ENCODE data around the gene CCDC7.
"Not testable (repeated sequence)": the region's sequence is repeated elsewhere in the genome, so short reads cannot be mapped to it uniquely, and the experiment has no call there.

The CCDC7 gene

DNA sequence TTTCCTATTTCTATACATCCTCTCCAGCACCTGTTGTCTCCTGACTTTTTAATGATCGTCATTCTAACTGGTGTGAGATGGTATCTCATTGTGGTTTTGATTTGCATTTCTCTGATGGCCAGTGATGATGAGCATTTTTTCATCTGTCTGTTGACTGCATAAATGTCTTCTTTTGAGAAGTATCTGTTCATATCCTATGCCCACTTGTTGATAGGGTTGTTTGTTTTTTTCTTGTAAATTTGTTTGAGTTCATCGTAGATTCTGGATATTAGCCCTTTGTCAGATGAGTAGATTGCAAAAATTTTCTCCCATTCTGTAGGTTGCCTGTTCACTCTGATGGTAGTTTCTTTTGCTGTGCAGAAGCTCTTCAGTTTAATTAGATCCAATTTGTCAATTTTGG lies 253.7 kb downstream of the CCDC7 start:
- DNase-seq (ENCODE audit: low read depth), result not testable (repeated sequence)

GRCh38 chr10:32713560-32713959 lies 267.6 kb downstream of the CCDC7 start:
- no peak for DNase-seq (ENCODE audit: low read depth)

- no peak for DNase-seq (ENCODE audit: low read depth)
Measured at GRCh38 chr10:32731527-32731926, 285.6 kb downstream of the CCDC7 start.

DNA sequence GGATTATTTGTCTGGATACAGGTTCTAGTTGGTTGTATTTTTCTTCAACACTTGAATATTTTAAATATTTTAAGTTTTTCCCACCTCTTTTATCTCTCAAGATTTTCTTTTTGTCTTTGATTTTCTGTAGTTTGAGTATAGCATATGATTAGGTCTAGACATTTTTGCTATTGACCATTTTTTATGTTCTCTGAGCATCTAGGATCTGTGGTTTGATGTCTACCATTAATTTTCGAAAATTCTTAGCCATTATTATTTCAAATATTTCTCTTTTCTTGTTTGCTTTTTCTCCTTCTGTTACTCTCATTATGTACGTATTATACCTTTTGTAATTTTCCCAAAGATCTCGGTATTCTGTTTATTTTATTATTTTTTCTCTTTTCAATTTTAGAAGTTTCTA lies 293.0 kb downstream of the CCDC7 start:
- DNase-seq (ENCODE audit: low read depth), result no peak

GRCh38 chr10:32744321-32744720 lies 298.4 kb downstream of the CCDC7 start:
- DNase-seq (ENCODE audit: low read depth), result no peak

DNA sequence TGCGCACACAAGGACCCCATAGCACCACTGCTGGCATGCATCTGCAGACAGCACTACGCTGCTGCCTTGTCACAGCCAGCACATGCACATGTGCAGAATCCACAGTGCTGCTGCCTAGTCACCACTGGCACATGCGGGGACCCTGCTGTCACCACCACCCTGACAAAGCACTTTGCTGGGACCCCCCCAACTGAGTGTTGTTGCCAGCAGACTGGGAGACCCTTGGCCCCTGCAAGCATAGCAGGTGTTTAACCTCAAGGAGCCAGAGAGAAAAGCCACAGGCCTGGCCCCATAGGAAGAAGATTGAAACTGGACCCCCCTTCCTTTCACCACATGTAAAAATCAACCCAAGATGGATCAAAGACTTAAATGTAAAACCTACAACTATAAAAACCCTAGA lies 300.9 kb downstream of the CCDC7 start:
- DNase-seq (ENCODE audit: low read depth), result no peak

- no peak for DNase-seq (ENCODE audit: low read depth)
Measured at GRCh38 chr10:32751582-32751981, 305.6 kb downstream of the CCDC7 start.

DNA sequence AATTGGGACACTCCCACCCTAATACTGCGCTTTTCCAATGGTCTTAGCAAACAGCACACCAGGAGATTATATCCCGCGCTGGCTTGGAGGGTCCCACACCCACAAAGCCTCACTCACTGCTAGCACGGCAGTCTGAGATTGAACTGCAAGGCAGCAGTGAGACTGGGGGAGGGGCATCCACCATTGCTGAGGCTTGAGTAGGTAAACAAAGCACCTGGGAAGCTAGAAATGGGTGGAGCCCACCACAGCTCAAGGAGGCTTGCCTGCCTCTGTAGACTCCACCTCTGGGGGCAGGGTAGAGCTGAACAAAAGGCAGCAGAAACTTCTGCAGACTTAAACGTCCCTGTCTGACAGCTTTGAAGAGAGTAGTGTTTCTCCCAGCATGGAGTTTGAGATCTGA lies 309.0 kb downstream of the CCDC7 start:
- not testable (repeated sequence) for DNase-seq (ENCODE audit: low read depth)

- no peak for DNase-seq (ENCODE audit: low read depth)
Measured at GRCh38 chr10:32771217-32771616, 325.3 kb downstream of the CCDC7 start.

DNA sequence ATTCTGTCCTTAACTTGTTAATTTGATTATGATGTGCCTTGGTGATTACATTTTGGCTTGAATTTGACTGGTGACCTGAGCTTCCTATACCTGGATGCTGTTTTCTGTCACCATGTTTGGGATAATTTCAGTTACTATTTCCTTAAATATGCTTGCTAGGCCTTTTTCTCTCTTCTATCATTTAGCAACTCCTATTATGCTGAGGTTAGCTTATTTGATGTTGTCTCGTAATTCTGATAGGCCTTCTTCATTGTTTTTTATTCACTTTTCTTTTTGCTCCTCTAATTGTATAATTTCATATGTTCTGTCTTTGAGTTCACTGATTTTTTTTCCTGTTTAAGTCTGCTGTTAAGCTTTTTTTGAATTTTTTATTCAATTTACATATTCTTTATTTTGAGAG lies 327.2 kb downstream of the CCDC7 start:
- no peak for DNase-seq (ENCODE audit: low read depth)

GRCh38 chr10:32786968-32787367 lies 341.0 kb downstream of the CCDC7 start:
- DNase-seq (ENCODE audit: low read depth), result no peak

DNA sequence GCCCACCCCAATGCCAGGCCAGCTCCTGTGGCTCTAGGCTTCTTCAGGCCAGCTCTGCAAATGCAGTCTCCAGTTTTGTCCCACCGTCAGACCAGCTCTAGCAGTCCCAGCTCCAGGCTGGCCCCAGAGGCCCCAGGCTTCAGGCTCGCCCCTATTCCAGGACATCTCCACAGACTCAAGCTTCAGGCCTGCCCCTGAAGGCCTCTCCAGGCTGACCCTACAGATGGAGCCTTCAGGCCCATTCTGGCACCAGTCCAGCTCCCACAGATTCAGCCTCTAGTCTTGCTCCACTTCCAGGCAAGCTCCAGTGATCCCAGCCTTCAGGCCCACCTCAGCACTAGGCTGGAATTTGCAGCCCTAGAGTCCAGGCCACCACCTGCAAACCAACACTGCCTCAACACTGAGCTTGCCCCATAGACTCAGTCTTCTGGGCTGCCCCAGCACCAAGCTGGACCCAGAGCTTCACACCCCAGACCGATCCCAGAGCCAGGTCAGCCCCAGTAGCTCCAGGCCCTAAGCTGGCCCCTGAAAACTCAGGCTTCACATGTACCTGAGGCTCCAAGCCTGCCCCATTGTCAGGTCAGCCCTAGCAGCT lies 341.8 kb downstream of the CCDC7 start:
- no peak for DNase-seq (ENCODE audit: low read depth)

- DNase-seq (ENCODE audit: low read depth), result no peak
Measured at GRCh38 chr10:32788359-32788758, 342.4 kb downstream of the CCDC7 start.

DNA sequence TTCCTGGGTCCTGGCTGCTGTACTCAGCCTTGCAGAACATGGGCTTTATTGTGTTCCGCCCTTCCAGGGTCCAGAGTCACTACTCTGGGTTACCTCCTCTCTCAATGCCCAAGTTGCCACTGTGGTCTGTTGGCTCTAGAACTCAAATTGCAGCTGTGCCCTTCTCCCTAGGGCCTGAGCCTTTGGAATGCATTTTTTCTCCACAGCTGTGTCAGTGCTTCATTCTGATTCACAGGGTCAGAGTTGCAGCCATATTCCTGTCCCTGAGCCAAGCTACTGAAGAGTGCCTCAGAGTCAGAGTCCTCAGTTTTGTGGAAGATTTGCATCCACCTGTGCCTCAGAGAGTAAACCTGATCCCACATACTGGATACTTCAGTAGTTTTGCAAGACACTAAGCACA lies 344.5 kb downstream of the CCDC7 start:
- DNase-seq (ENCODE audit: low read depth), result no peak

GRCh38 chr10:32793033-32793432 lies 347.1 kb downstream of the CCDC7 start:
- no peak for DNase-seq (ENCODE audit: low read depth)

GRCh38 chr10:32795598-32796183 lies 349.8 kb downstream of the CCDC7 start:
- no peak for DNase-seq (ENCODE audit: low read depth)

DNA sequence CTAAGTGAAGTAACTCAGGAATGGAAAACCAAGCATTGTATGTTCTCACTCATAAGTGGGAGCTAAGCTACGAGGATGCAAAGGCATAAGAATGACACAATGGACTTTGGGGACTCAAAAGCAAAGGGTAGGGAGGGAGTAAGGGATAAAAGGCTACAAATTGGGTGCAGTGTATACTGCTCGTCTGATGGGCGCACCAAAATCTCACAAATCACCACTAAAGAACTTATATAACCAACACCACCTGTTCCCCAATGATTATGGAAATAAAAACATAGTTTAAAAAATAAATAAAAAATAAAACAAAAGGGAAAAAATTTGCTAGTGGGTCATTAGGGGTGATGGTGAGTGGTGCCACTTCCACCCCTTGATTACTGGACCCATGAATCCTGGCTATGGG lies 351.5 kb downstream of the CCDC7 start:
- not testable (repeated sequence) for DNase-seq (ENCODE audit: low read depth)

- DNase-seq (ENCODE audit: low read depth), result no peak
Measured at GRCh38 chr10:32846974-32847373, 401.0 kb downstream of the CCDC7 start.

DNA sequence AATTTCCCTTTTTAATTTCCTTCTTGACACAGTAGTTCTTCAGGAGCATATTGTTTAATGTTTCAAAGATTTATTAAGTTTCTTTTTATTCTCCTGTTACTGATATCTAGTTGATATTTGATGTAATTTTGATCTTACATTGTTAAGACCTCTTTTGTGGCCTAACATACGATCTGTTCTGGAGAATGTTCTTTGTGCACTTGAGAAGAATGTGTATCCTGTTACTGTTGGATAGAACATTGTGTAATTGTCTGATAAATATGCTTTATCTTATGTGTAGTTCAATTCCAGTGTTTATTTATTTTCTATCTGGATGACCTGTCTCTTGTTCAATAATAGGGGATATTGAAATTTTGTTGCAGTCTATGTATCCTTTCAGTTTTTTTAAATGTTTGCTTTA lies 405.4 kb downstream of the CCDC7 start:
- DNase-seq (ENCODE audit: low read depth), result no peak

- no peak for DNase-seq (ENCODE audit: low read depth)
Measured at GRCh38 chr10:32854435-32854834, 408.5 kb downstream of the CCDC7 start.

- DNase-seq (ENCODE audit: low read depth), result no peak
Measured at GRCh38 chr10:32865170-32865569, 419.2 kb downstream of the CCDC7 start.

DNA sequence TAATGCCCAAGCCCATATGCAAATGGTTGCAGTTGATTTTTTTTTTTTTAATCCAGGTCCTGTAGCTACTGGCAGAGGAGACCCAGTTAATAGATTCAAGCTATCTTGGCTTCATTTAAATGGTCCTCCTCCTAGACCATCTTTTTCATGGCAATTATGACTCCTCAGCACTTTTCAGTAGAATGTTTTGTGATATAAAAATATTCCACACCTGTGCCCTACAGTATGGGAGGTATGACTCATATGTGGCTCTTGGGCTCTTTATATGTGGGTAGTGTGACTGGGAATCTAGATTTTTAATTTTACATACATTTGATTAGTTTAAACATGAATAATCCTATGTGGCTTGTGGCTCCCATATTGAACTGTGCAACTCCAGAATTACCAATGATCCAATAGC lies 432.0 kb downstream of the CCDC7 start:
- no peak for DNase-seq (ENCODE audit: low read depth)

DNA sequence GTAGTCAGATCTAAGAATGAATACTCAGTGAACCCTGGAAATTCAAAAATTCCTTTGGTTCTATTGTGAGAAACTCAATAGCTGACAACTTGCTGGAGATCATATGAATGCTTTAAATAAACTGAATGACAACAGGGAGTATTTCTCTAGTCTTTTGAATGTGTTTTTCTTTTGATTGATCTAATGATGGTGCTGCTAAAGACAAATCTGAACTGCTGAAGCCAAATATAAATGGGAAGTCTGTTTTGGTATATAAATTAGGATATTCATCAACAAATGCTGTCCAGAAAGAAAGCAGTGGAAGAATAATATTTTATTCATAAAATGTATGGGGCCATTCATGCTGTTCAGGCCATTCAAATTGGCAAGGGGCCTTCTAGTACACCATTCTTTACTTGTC lies 432.7 kb downstream of the CCDC7 start:
- DNase-seq (ENCODE audit: low read depth), result no peak

DNA sequence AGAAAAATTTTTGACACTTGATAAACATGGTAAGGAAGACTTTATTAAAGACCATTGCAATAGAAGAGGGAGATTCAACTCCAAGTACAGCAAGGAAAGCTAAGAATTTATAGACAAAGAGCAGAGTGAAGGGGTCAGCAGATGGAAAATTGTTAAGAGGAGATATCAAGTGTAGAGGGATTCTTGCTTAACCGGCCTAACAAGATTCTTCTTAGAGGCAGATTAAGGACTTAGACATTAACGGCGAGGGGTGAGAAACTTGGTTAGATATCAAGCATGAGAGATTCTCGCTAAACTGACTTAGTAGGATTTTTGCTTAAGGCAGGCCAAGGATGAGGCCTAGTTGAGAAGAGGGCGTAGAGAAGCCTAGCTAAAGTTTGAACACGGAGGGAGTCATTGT lies 436.1 kb downstream of the CCDC7 start:
- DNase-seq (ENCODE audit: low read depth), result no peak
